CD8-positive, alpha-beta memory T cell (primary cell): ENCODE data around the gene SLBP. TPM values are rescaled to one million over a fixed set of nuclear protein-coding genes. Genes with fewer than 3 reads are reported as not detected.
A peak's percentile ranks its signal among the peaks of the same experiment; 100 is the strongest.

Experiments used
- CTCF ChIA-PET: fragments of 350-600 bp; sonication (Branson Sonifier 250); formaldehyde crosslinking; loops from one replicate; lab custom pipeline; 2021; ENCODE audit warnings: antibody characterized with exemption; lab: Charles Lee
- POLR2A ChIA-PET: fragments of 350-600 bp; sonication (Branson Sonifier 250); formaldehyde crosslinking; loops from one replicate; lab custom pipeline; 2021; ENCODE audit warnings: antibody characterized with exemption; lab: Charles Lee
- DNase-seq, 5 donors: peaks; one replicate each; pipeline versions ENCODE4 v3.0.0 to v3.0.0-alpha.2; 2020 to 2022; ENCODE audit warnings: mixed read lengths in 1 of 5
- H3K27ac ChIP-seq: one replicate; pipeline ENCODE4 v1.7.0; 2013; ENCODE audit warnings: low read depth, mild to moderate bottlenecking, low read length, moderate library complexity
- H3K27me3 ChIP-seq: 2 replicates; pipeline ENCODE4 v1.7.0; 2013; ENCODE audit warnings: low read length, mild to moderate bottlenecking; ENCODE audit not compliant: insufficient read depth, poor library complexity, severe bottlenecking
- H3K36me3 ChIP-seq: 2 replicates; pipeline ENCODE4 v1.7.0; 2013; ENCODE audit warnings: mild to moderate bottlenecking, low read length, moderate library complexity; ENCODE audit not compliant: insufficient read depth
- H3K4me1 ChIP-seq: 2 replicates; pipeline ENCODE4 v1.7.0; 2013; ENCODE audit warnings: mild to moderate bottlenecking, low read length, moderate library complexity; ENCODE audit not compliant: insufficient read depth
- H3K4me3 ChIP-seq: 2 replicates; pipeline ENCODE4 v1.7.0; 2013; ENCODE audit warnings: mild to moderate bottlenecking, low read length
- H3K9me3 ChIP-seq: 2 replicates; pipeline ENCODE4 v1.7.0; 2013; ENCODE audit warnings: mild to moderate bottlenecking, low read length
- H3K27ac Mint-ChIP-seq, 8 donors: one replicate each; pipeline ENCODE4 v1.8.0; 2020 to 2021; ENCODE audit warnings: mixed read lengths in 8 of 8, mild to moderate bottlenecking in 6 of 8, inconsistent platforms in 3 of 8, moderate library complexity in 3 of 8
- H3K27me3 Mint-ChIP-seq, 2 donors: one replicate each; pipeline ENCODE4 v1.8.0; 2020 to 2021; ENCODE audit warnings: mixed read lengths in 2 of 2, mild to moderate bottlenecking in 1 of 2, moderate library complexity in 1 of 2
- H3K36me3 Mint-ChIP-seq, 3 donors: one replicate each; pipeline ENCODE4 v1.8.0; 2020 to 2021; ENCODE audit warnings: mixed read lengths in 3 of 3, inconsistent platforms in 1 of 3, mild to moderate bottlenecking in 1 of 3
- H3K4me1 Mint-ChIP-seq, 3 donors: one replicate each; pipeline ENCODE4 v1.8.0; 2020 to 2021; ENCODE audit warnings: mixed read lengths in 3 of 3, inconsistent platforms in 1 of 3, mild to moderate bottlenecking in 1 of 3
- H3K4me3 Mint-ChIP-seq, 7 donors: one replicate each; pipeline ENCODE4 v1.8.0; 2020 to 2021; ENCODE audit warnings: mixed read lengths in 7 of 7, mild to moderate bottlenecking in 6 of 7, moderate library complexity in 4 of 7, inconsistent platforms in 2 of 7
- H3K9me3 Mint-ChIP-seq, 5 donors: one replicate each; pipeline ENCODE4 v1.8.0; 2020 to 2022; ENCODE audit warnings: mixed read lengths in 5 of 5, mild to moderate bottlenecking in 3 of 5, moderate library complexity in 2 of 5, inconsistent platforms in 1 of 5
- polyA plus RNA-seq: library from polyadenylated mRNA; unstranded; fragments of 300-500 nt; fragmentation: Illumina TruSeq; gene quantifications from one replicate; pipeline ENCODE4 v1.2.3, GENCODE V29; 2021
- total RNA-seq, 2 experiments: library from RNA; stranded (reverse); gene quantifications; one replicate each; pipeline ENCODE4 v1.2.3, GENCODE V29; 2021

SLBP gene
- total and polyA plus RNA-seq, 3 experiments from 2014 or later: 71.6 to 164 (median 163) TPM

DNA sequence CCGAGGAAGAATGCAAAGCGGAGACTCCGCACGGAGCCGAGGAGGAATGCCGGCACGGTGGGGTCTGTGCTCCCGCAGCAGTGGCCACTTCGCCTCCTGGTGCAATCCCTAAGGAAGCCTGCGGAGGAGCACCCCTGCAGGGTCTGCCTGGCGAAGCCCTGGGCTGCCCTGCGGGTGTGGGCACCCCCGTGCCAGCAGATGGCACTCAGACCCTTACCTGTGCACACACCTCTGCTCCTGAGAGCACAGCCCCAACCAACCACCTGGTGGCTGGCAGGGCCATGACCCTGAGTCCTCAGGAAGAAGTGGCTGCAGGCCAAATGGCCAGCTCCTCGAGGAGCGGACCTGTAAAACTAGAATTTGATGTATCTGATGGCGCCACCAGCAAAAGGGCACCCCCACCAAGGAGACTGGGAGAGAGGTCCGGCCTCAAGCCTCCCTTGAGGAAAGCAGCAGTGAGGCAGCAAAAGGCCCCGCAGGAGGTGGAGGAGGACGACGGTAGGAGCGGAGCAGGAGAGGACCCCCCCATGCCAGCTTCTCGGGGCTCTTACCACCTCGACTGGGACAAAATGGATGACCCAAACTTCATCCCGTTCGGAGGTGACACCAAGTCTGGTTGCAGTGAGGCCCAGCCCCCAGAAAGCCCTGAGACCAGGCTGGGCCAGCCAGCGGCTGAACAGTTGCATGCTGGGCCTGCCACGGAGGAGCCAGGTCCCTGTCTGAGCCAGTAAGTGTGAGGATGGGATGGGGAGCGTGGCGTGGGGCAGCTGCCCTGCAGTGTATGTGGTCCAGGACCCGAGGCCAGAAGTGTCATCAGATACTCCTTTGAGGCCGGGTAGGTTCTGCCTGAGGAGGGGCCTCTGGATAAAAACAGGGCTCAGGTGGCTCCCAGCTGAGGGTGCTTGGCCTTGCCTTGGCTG is 16.2 kb upstream of the SLBP start:
- Histone ChIP-seq H3K4me1 (peaks cover 49% of the 10 kb centered on the region), H3K27me3 (no peaks in the 10 kb centered on the region), H3K9me3 (no peaks in the 10 kb centered on the region), H3K27ac (no peak overlapping the region), H3K36me3 (peaks cover 55% of the 10 kb centered on the region), H3K4me3 (no peak overlapping the region)
- Mint-ChIP-seq H3K27ac (no peak overlapping the region), H3K4me3 (peak overlapping the region in 1 of 7 donors; percentile 18), H3K36me3 (peaks cover 4 to 72% (median 12%) of the 10 kb centered on the region in 3 donors), H3K9me3 (no peaks in the 10 kb centered on the region), H3K27me3 (no peaks in the 10 kb centered on the region), H3K4me1 (peaks cover 26 to 65% (median 45%) of the 10 kb centered on the region in 3 donors)
- POLR2A ChIA-PET: interaction anchor here (2.9 kb wide), 1 partner anchor 35 kb away, joined by 15 read pairs; no protein-coding TSS in a partner anchor
- DNase-seq: peak in 1 of 5 donors; percentile 43
- CTCF ChIA-PET: interaction anchor here (1.8 to 16.7 kb wide), 2 partner anchors 35 to 170 kb away, joined by 4 to 341 read pairs; no protein-coding TSS in a partner anchor

- Mint-ChIP-seq H3K27ac (peak overlapping the region in 1 of 8 donors; percentile 93), H3K27me3 (no peaks in the 10 kb centered on the region), H3K9me3 (no peaks in the 10 kb centered on the region), H3K36me3 (peaks cover 4 to 65% (median 12%) of the 10 kb centered on the region in 3 donors), H3K4me3 (no peak overlapping the region), H3K4me1 (peaks cover 35 to 74% (median 55%) of the 10 kb centered on the region in 3 donors)
- Histone ChIP-seq H3K9me3 (no peaks in the 10 kb centered on the region), H3K4me3 (no peak overlapping the region), H3K27me3 (no peaks in the 10 kb centered on the region), H3K36me3 (peaks cover 45% of the 10 kb centered on the region), H3K4me1 (peaks cover 58% of the 10 kb centered on the region), H3K27ac (no peak overlapping the region)
- CTCF ChIA-PET: interaction anchor here (0.8 to 16.7 kb wide), 5 partner anchors 27 to 477 kb away, joined by 3 to 341 read pairs (median 4); no protein-coding TSS in a partner anchor
- DNase-seq: peak in 1 of 5 donors; percentile 41
- POLR2A ChIA-PET: interaction anchor here (1.7 to 2.9 kb wide), 2 partner anchors 15 to 34 kb away, joined by 6 to 15 read pairs; partner anchors contain the start of gene SLBP
Measured at GRCh38 chr4:1727117-1728031, 15.3 kb upstream of the SLBP start.

- Histone ChIP-seq H3K4me3 (no peak overlapping the region), H3K9me3 (no peaks in the 10 kb centered on the region), H3K27me3 (no peaks in the 10 kb centered on the region), H3K4me1 (peaks cover 65% of the 10 kb centered on the region), H3K27ac (no peak overlapping the region), H3K36me3 (peaks cover 36% of the 10 kb centered on the region)
- no peaks in the 10 kb centered on the region for H3K9me3 Mint-ChIP-seq
- peak; percentile 76 to 90 (median 87) for DNase-seq
- H3K27me3 Mint-ChIP-seq: no peaks in the 10 kb centered on the region
- H3K36me3 Mint-ChIP-seq: peaks cover 4 to 56% (median 9%) of the 10 kb centered on the region in 3 donors
- ChIA-PET POLR2A (interaction anchor here (1.1 to 2.9 kb wide), 3 partner anchors 14 to 33 kb away, joined by 3 to 15 read pairs (median 6); partner anchors contain the start of gene SLBP), CTCF (interaction anchor here (0.7 to 16.7 kb wide), 11 partner anchors 10 to 476 kb away, joined by 3 to 341 read pairs (median 3); partner anchors contain the start of gene UVSSA)
- peak overlapping the region in 7 of 8 donors; percentile 26 to 86 (median 75) for H3K27ac Mint-ChIP-seq
- peaks cover 41 to 82% (median 61%) of the 10 kb centered on the region in 3 donors for H3K4me1 Mint-ChIP-seq
- peak overlapping the region; percentile 2 to 65 (median 15) for H3K4me3 Mint-ChIP-seq
Measured at GRCh38 chr4:1726146-1726934, 14.2 kb upstream of the SLBP start.

DNA sequence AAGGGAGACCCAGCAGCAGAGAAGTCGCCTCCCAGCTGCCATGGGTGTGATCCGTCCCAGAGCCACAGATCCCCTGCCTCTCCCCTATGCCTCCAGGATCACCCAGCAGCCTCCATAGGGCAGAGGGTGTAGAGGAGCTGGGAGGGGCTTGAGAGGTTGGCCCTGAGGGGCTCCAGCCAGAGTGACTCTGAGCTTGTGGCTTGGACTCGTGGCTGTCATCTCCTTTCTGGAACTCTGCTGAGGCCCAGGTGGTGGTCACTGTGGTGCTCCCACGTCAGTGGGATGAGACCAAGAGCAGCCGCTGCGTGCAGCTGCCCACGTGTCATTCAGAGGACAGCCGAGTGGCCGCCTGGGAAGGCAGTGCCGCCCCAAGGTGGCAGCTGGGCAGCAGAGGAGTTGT is 13.4 kb upstream of the SLBP start:
- Mint-ChIP-seq H3K4me3 (peak overlapping the region in 5 of 7 donors; percentile 38 to 86 (median 47)), H3K27me3 (no peaks in the 10 kb centered on the region), H3K27ac (peak overlapping the region in 6 of 8 donors; percentile 31 to 88 (median 65)), H3K36me3 (peaks cover 4 to 52% (median 9%) of the 10 kb centered on the region in 3 donors), H3K9me3 (no peaks in the 10 kb centered on the region), H3K4me1 (peaks cover 41 to 80% (median 61%) of the 10 kb centered on the region in 3 donors)
- ChIA-PET CTCF (interaction anchor here (0.9 to 16.7 kb wide), 3 partner anchors 11 to 378 kb away, joined by 3 to 341 read pairs (median 3); partner anchors contain the start of gene UVSSA), POLR2A (interaction anchor here (1.1 to 2.9 kb wide), 2 partner anchors 30 to 32 kb away, joined by 3 to 15 read pairs; no protein-coding TSS in a partner anchor)
- Histone ChIP-seq H3K4me1 (peaks cover 65% of the 10 kb centered on the region), H3K36me3 (peaks cover 30% of the 10 kb centered on the region), H3K4me3 (no peak overlapping the region), H3K27ac (no peak overlapping the region), H3K9me3 (no peaks in the 10 kb centered on the region), H3K27me3 (no peaks in the 10 kb centered on the region)
- peak in 1 of 5 donors; percentile 40 for DNase-seq

GRCh38 chr4:1723131-1723801 is 11.1 kb upstream of the SLBP start:
- Mint-ChIP-seq H3K9me3 (no peaks in the 10 kb centered on the region), H3K27ac (peak overlapping the region; percentile 96 to 99 (median 98)), H3K4me1 (peaks cover 45 to 83% (median 58%) of the 10 kb centered on the region in 3 donors), H3K27me3 (no peaks in the 10 kb centered on the region), H3K4me3 (peak overlapping the region; percentile 84 to 94 (median 87)), H3K36me3 (peaks cover 4 to 42% (median 5%) of the 10 kb centered on the region in 3 donors)
- peaks cover 20% of the 10 kb centered on the region for H3K36me3 ChIP-seq
- no peaks in the 10 kb centered on the region for H3K27me3 ChIP-seq
- H3K27ac ChIP-seq: peak overlapping the region; percentile 81
- DNase-seq: peak in 4 of 5 donors; percentile 25 to 77 (median 67)
- CTCF ChIA-PET: interaction anchor here (0.9 to 16.7 kb wide), 5 partner anchors 9 to 30 kb away, joined by 4 to 341 read pairs (median 9); partner anchors contain the start of gene SLBP
- H3K4me3 ChIP-seq: peak overlapping the region; percentile 67
- POLR2A ChIA-PET: interaction anchor here (0.6 to 4.5 kb wide), 5 partner anchors 11 to 211 kb away, joined by 4 to 73 read pairs (median 6); partner anchors contain the start of gene SLBP
- H3K4me1 ChIP-seq: peaks cover 65% of the 10 kb centered on the region
- H3K9me3 ChIP-seq: no peaks in the 10 kb centered on the region

DNA sequence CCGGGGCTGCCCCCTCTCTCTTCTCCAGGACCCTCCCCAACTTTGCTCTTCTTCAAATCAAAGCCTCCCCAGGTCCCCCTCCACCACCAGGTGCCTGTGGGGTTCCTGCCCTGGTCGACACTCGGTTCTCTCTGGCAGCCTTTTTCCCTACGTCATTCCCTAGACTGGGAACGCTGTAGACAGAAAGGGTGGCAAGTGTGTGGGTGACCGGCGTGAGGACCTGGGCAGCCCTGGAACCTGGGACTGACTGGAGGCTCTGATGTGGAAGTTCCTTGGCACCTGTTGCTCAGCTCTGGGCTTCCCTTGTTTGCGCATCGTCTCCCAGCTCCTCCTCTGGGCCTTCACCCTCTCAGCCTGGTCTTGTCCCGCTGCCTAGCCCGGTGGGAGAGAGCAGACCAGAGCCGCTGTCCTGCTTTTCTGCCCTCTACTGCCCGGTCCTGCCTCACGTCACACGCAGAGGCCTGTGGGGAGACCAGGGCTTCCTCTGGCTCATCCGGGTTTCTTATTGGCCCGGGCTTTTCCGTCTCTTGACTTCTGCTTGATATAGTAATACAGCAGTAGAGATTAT is 10.5 kb upstream of the SLBP start:
- Mint-ChIP-seq H3K4me3 (peak overlapping the region; percentile 84 to 94 (median 87)), H3K4me1 (peaks cover 45 to 79% (median 58%) of the 10 kb centered on the region in 3 donors), H3K9me3 (no peaks in the 10 kb centered on the region), H3K27ac (peak overlapping the region; percentile 96 to 99 (median 98)), H3K36me3 (peaks cover 4 to 38% (median 5%) of the 10 kb centered on the region in 3 donors), H3K27me3 (no peaks in the 10 kb centered on the region)
- Histone ChIP-seq H3K4me1 (peaks cover 65% of the 10 kb centered on the region), H3K27me3 (no peaks in the 10 kb centered on the region), H3K36me3 (peaks cover 14% of the 10 kb centered on the region), H3K4me3 (peak overlapping the region; percentile 67), H3K9me3 (no peaks in the 10 kb centered on the region), H3K27ac (peak overlapping the region; percentile 81)
- peak in 1 of 5 donors; percentile 48 for DNase-seq
- ChIA-PET CTCF (interaction anchor here (1.4 to 16.7 kb wide), 4 partner anchors 9 to 29 kb away, joined by 4 to 341 read pairs (median 14); partner anchors contain the start of gene SLBP), POLR2A (interaction anchor here (0.6 to 4.5 kb wide), 6 partner anchors 10 to 212 kb away, joined by 3 to 73 read pairs (median 6); partner anchors contain the start of gene SLBP)
